Measurements from ENCODE around the gene NECAP2. TPM values are rescaled to one million over a fixed set of nuclear protein-coding genes. Genes with fewer than 3 reads are reported as not detected.

Gene NECAP2
- total RNA-seq, 4 donors from 2014 or later, result 71.4 to 100 (median 80.6) TPM

DNA sequence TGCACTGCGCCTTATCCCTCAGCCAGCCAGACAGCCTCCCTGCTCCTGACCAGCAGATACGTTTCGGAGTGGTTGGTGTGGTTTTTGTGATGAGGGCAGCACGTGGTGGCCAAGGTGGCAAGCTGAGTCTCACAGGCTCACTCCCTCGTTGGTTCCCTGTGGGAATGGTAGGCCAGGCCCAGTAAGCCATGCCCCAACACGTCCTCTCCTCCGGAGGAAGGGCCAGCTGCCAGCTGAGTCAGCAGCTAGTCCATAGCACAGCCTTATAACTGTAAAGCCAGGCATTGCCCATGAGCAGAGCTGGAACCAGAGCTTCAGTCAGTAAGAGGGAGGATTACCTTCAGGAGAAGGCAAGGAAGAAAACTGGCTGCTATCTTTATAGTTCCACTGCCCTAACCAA lies 43.9 kb upstream of the NECAP2 start:
- TF ChIP-seq POLR2AphosphoS5 (IDR thresholded peaks at IDR 0.05) (no peak), EP300 (IDR thresholded peaks at IDR 0.05) (no peak), POLR2A (IDR thresholded peaks at IDR 0.05) (no peak)
- TF ChIP-seq, protein P1, sequence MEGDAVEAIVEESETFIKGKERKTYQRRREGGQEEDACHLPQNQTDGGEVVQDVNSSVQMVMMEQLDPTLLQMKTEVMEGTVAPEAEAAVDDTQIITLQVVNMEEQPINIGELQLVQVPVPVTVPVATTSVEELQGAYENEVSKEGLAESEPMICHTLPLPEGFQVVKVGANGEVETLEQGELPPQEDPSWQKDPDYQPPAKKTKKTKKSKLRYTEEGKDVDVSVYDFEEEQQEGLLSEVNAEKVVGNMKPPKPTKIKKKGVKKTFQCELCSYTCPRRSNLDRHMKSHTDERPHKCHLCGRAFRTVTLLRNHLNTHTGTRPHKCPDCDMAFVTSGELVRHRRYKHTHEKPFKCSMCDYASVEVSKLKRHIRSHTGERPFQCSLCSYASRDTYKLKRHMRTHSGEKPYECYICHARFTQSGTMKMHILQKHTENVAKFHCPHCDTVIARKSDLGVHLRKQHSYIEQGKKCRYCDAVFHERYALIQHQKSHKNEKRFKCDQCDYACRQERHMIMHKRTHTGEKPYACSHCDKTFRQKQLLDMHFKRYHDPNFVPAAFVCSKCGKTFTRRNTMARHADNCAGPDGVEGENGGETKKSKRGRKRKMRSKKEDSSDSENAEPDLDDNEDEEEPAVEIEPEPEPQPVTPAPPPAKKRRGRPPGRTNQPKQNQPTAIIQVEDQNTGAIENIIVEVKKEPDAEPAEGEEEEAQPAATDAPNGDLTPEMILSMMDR (IDR thresholded peaks at IDR 0.05), result no peak
- no peaks in the 10 kb centered on the region for H3K27me3 ChIP-seq
- DNase-seq (ENCODE audit: low spot score in 2 of 2), result no peak
- H3K9me3 ChIP-seq, result no peaks in the 10 kb centered on the region
- peaks cover 55% of the 10 kb centered on the region for H3K36me3 ChIP-seq
- peaks cover 41% of the 10 kb centered on the region for H3K4me1 ChIP-seq
- H3K4me3 ChIP-seq, result no peak overlapping the region
- H3K27ac ChIP-seq, result no peak overlapping the region
- WGBS, result 52% methylated on average over 2 of the region's 7 CpGs

DNA sequence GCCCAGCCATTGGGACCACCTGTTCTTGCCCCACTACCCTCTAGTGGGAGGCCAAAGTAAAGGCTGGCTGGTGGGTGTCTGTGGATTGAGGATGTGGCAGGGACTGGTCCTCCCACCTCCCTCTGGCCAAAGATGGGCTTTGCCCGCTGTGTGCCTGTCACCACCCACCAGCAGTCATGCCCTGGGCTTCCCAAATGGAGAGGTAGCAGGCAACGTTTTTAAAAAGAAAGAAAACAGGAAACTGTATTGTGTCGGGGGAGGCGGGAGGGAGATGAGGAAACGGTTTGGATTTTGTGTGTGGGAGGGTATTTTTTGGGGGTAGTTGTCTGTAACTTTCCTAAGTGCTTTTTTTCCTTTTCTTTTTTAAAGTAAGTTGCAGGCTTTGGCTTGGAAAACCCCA lies 43.4 kb upstream of the NECAP2 start:
- H3K9me3 ChIP-seq, result no peaks in the 10 kb centered on the region
- H3K4me3 ChIP-seq, result no peak overlapping the region
- no peaks in the 10 kb centered on the region for H3K27me3 ChIP-seq
- peaks cover 55% of the 10 kb centered on the region for H3K36me3 ChIP-seq
- peaks cover 35% of the 10 kb centered on the region for H3K4me1 ChIP-seq
- TF ChIP-seq POLR2A (IDR thresholded peaks at IDR 0.05) (no peak), EP300 (IDR thresholded peaks at IDR 0.05) (no peak), POLR2AphosphoS5 (IDR thresholded peaks at IDR 0.05) (no peak)
- TF ChIP-seq, protein P1 (IDR thresholded peaks at IDR 0.05), result no peak
- no peak for DNase-seq (ENCODE audit: low spot score in 2 of 2)
- 62% methylated on average over 5 of the region's 5 CpGs for WGBS
- no peak overlapping the region for H3K27ac ChIP-seq

DNA sequence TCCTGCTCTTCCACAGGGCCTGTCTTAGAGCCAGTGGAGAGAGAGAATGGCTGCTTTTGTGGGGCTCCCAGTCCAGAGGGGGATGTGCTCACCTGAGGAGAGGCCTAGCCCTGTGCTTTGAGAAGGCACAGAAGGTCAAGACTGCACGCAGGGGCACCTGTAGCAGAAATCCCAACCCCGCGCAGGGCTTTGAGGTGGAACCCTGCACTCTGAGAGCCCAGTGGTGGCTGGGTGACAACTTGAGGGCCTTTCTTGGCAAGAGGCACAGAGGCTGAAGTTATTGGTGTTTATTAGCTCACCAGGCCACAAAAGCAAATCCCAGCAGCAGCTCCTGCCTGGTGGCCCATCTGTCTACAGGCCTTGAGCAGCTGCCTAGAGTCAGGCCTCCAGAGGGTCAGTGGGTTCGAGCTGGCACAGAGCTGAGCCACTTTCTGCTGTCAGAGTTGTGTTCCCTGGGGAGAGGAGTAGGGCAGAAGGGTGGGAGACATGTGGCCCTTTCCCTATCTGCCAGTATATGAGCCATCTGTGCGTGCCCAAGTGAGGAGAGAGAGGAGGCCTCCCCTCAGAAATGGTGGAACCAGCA lies 42.1 kb upstream of the NECAP2 start:
- Histone ChIP-seq H3K4me3 (no peak overlapping the region), H3K27ac (no peak overlapping the region), H3K4me1 (peaks cover 22% of the 10 kb centered on the region), H3K9me3 (no peaks in the 10 kb centered on the region), H3K27me3 (no peaks in the 10 kb centered on the region), H3K36me3 (peaks cover 52% of the 10 kb centered on the region)
- 84% methylated on average over 5 of the region's 5 CpGs for WGBS
- no peak for DNase-seq (ENCODE audit: low spot score in 2 of 2)
- TF ChIP-seq EP300 (IDR thresholded peaks at IDR 0.05), result no peak
- no peak for TF ChIP-seq POLR2AphosphoS5 (IDR thresholded peaks at IDR 0.05)
- no peak for TF ChIP-seq POLR2A (IDR thresholded peaks at IDR 0.05)

DNA sequence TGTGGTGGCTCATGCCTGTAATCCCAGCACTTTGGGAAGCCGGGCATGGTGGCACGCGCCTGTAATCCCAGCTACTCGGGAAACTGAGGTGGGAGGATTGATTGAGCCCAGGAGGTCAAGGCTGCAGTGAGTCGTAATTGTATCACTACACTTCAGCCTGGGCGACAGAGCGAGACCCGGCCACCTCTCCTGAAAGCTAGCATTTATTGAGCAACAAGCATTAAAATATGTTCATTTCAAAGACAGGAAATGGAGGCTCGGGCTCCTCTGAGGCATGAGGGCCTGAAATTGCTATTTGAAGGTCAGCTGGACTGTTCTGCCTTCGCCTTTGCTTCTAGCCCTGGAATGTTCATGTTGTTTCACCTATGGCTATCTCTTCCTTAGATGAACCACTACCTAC lies 37.8 kb upstream of the NECAP2 start:
- 92% methylated on average over 9 of the region's 10 CpGs for WGBS
- Histone ChIP-seq H3K27me3 (no peaks in the 10 kb centered on the region), H3K27ac (no peak overlapping the region), H3K4me1 (no peaks in the 10 kb centered on the region), H3K4me3 (no peak overlapping the region), H3K36me3 (peaks cover 18% of the 10 kb centered on the region), H3K9me3 (no peaks in the 10 kb centered on the region)
- DNase-seq (ENCODE audit: low spot score in 2 of 2), result no peak
- TF ChIP-seq, protein P1 (IDR thresholded peaks at IDR 0.05), result no peak
- no peak for TF ChIP-seq POLR2AphosphoS5 (IDR thresholded peaks at IDR 0.05)

DNA sequence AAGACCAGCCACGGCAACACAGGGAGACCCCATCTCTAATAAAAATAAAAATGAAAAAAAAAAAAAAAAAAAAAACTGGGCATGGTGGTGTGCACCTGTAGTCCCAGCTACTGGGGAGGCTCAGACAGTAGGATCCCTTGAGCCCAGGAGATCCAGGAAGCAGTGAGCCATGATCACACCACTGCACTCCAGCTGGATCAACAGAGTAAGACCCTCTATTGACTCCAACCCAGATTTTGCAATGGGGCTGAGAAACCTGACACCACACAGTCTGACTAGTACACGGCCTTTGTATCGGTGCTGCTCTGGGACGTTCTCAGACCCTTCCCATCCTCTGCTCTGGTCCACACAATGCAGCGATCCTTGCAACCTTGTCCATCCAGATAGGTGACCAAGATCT lies 35.1 kb upstream of the NECAP2 start:
- no peaks in the 10 kb centered on the region for H3K9me3 ChIP-seq
- H3K27ac ChIP-seq, result no peak overlapping the region
- no peaks in the 10 kb centered on the region for H3K36me3 ChIP-seq
- TF ChIP-seq, protein P1 (IDR thresholded peaks at IDR 0.05), result no peak
- no peak for TF ChIP-seq POLR2AphosphoS5 (IDR thresholded peaks at IDR 0.05)
- no peak for TF ChIP-seq EP300 (IDR thresholded peaks at IDR 0.05)
- no peak for TF ChIP-seq POLR2A (IDR thresholded peaks at IDR 0.05)
- 84% methylated on average over 5 of the region's 5 CpGs for WGBS
- H3K27me3 ChIP-seq, result no peaks in the 10 kb centered on the region
- no peak overlapping the region for H3K4me3 ChIP-seq
- no peaks in the 10 kb centered on the region for H3K4me1 ChIP-seq
- no peak for DNase-seq (ENCODE audit: low spot score in 2 of 2)

DNA sequence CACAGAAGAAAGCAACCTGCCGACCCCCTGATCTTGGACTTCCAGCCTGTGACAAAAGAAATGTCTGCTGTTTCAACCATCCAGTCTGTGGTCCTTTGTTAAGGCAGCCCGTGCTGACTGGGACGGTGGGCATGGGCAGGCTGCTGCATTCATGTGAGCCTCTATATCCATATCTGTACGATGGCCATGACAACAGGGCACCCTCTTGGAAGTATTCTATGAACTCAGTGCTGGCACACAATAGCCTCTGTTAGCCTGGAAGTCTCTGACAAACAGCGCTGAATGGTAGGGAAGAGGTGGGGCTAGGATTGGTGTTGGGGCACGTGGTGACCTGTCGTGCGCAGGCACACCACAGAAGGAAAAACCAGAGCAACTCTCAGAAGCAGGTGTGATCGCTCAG lies 33.7 kb upstream of the NECAP2 start:
- DNase-seq (ENCODE audit: low spot score in 2 of 2), result no peak

More for the DNA sequence above, 33.7 kb upstream of the NECAP2 start:
- 79% methylated on average over 9 of the region's 9 CpGs for WGBS
- Histone ChIP-seq H3K9me3 (no peaks in the 10 kb centered on the region), H3K36me3 (no peaks in the 10 kb centered on the region), H3K4me1 (no peaks in the 10 kb centered on the region), H3K27ac (no peak overlapping the region), H3K4me3 (no peak overlapping the region), H3K27me3 (no peaks in the 10 kb centered on the region)
- TF ChIP-seq, protein P1 (IDR thresholded peaks at IDR 0.05), result no peak

Data from suprapubic skin (tissue), 4 donors.